Urinary bladder (tissue), 4 donors: ENCODE data around the gene KEL. TPM values are rescaled to one million over a fixed set of nuclear protein-coding genes. Genes with fewer than 3 reads are reported as not detected.

ENCODE experiments used
- DNase-seq: peaks from one replicate; pipeline ENCODE4 v3.0.0-alpha.2; 2015; ENCODE audit errors: extremely low spot score
- H3K27ac ChIP-seq: one replicate; pipeline ENCODE4 v1.5.1; 2013; ENCODE audit warnings: low read depth, mild to moderate bottlenecking, moderate library complexity
- H3K36me3 ChIP-seq: one replicate; pipeline ENCODE4 v1.6.1; 2013; ENCODE audit warnings: mild to moderate bottlenecking, moderate library complexity; ENCODE audit not compliant: insufficient read depth
- H3K4me1 ChIP-seq: one replicate; pipeline ENCODE4 v1.6.1; 2013; ENCODE audit warnings: mild to moderate bottlenecking, moderate library complexity; ENCODE audit not compliant: insufficient read depth
- H3K4me3 ChIP-seq: one replicate; pipeline ENCODE4 v1.5.1; 2013; ENCODE audit warnings: low read depth, low read length
- WGBS: extraction: QIAGEN DNeasy Blood & Tissue Kit; methylation state at CpG from one replicate; pipeline ENCODE4 v1.1.7; 2013; 5-methylcytosine and 5-hydroxymethylcytosine counted together
- polyA plus RNA-seq: library from polyadenylated mRNA; stranded (reverse); fragments of 200-250 nt; gene quantifications from one replicate; pipeline ENCODE4 v1.2.3, GENCODE V29; 2013
- total RNA-seq: library from RNA; depleted of rRNA; stranded (reverse); fragments of >200 nt; gene quantifications from one replicate; pipeline ENCODE4 v1.2.3, GENCODE V29; 2014
- donor health status: healthy with polysubstance abuse.
- donor health status: healthy.

KEL gene
- total RNA-seq = 0.16 TPM
- polyA plus RNA-seq = 0.18 TPM

- H3K4me1 ChIP-seq = no peaks in the 10 kb centered on the region
- no peak within 1 kb of the TSS for H3K4me3 ChIP-seq
- 57% methylated on average over 9 of the region's 9 CpGs for WGBS
- DNase-seq = no peak
- H3K36me3 ChIP-seq = no peaks in the 10 kb centered on the region
- no peak within 1 kb of the TSS for H3K27ac ChIP-seq
Observed at GRCh38 chr7:142961973-142962926, at the start of gene KEL. Gene KEL (minus strand): TSS chr7:142962363. CDS start chr7:142962206, 157 bp downstream.

GRCh38 chr7:143008007-143008901 is 46.1 kb upstream of the KEL start:
- 41% methylated on average over 24 of the region's 24 CpGs for WGBS
- no peak overlapping the region for H3K4me3 ChIP-seq
- H3K4me1 ChIP-seq = no peaks in the 10 kb centered on the region
- no peak overlapping the region for H3K27ac ChIP-seq
- DNase-seq = peak; percentile 17
- no peaks in the 10 kb centered on the region for H3K36me3 ChIP-seq

- Histone ChIP-seq H3K4me1 (no peaks in the 10 kb centered on the region), H3K4me3 (no peak overlapping the region), H3K27ac (no peak overlapping the region), H3K36me3 (no peaks in the 10 kb centered on the region)
- no peak for DNase-seq
- 75% methylated on average over 6 of the region's 6 CpGs for WGBS
Observed at GRCh38 chr7:143005632-143006260, 43.6 kb upstream of the KEL start.

- no peak overlapping the region for H3K27ac ChIP-seq
Observed at GRCh38 chr7:143003393-143004051, 41.4 kb upstream of the KEL start.

GRCh38 chr7:143002898-143003297 is 40.7 kb upstream of the KEL start:
- WGBS = 87% methylated on average over 5 of the region's 5 CpGs
- H3K4me3 ChIP-seq = no peak overlapping the region
- H3K36me3 ChIP-seq = no peaks in the 10 kb centered on the region
- H3K27ac ChIP-seq = no peak overlapping the region
- DNase-seq = no peak
- H3K4me1 ChIP-seq = no peaks in the 10 kb centered on the region

More at GRCh38 chr7:143003393-143004051, 41.4 kb upstream of the KEL start:
- no peak overlapping the region for H3K4me3 ChIP-seq
- H3K36me3 ChIP-seq = no peaks in the 10 kb centered on the region
- no peaks in the 10 kb centered on the region for H3K4me1 ChIP-seq
- DNase-seq = peak; percentile 10
- 28% methylated on average over 6 of the region's 6 CpGs for WGBS

- WGBS = 55% methylated on average over 3 of the region's 3 CpGs
- no peaks in the 10 kb centered on the region for H3K36me3 ChIP-seq
- H3K27ac ChIP-seq = no peak overlapping the region
Observed at GRCh38 chr7:143002106-143002505, 39.9 kb upstream of the KEL start.

GRCh38 chr7:143000648-143001047 is 38.5 kb upstream of the KEL start:
- no peak overlapping the region for H3K27ac ChIP-seq
- no peak overlapping the region for H3K4me3 ChIP-seq
- H3K4me1 ChIP-seq = no peaks in the 10 kb centered on the region
- WGBS = 88% methylated on average over 2 of the region's 2 CpGs
- DNase-seq = no peak
- no peaks in the 10 kb centered on the region for H3K36me3 ChIP-seq

More at GRCh38 chr7:143002106-143002505, 39.9 kb upstream of the KEL start:
- Histone ChIP-seq H3K4me1 (no peaks in the 10 kb centered on the region), H3K4me3 (no peak overlapping the region)
- DNase-seq = no peak

GRCh38 chr7:142999793-143000192 is 37.6 kb upstream of the KEL start:
- Histone ChIP-seq H3K4me1 (no peaks in the 10 kb centered on the region), H3K36me3 (no peaks in the 10 kb centered on the region), H3K27ac (no peak overlapping the region), H3K4me3 (no peak overlapping the region)
- DNase-seq = no peak

GRCh38 chr7:142998966-142999365 is 36.8 kb upstream of the KEL start:
- no peaks in the 10 kb centered on the region for H3K36me3 ChIP-seq
- H3K27ac ChIP-seq = no peak overlapping the region
- H3K4me1 ChIP-seq = no peaks in the 10 kb centered on the region
- WGBS = 89% methylated on average over 6 of the region's 6 CpGs
- no peak overlapping the region for H3K4me3 ChIP-seq
- DNase-seq = no peak

GRCh38 chr7:142997456-142997989 is 35.4 kb upstream of the KEL start:
- no peaks in the 10 kb centered on the region for H3K4me1 ChIP-seq
- H3K4me3 ChIP-seq = no peak overlapping the region
- 66% methylated on average over 4 of the region's 4 CpGs for WGBS
- no peak overlapping the region for H3K27ac ChIP-seq
- DNase-seq = no peak
- no peaks in the 10 kb centered on the region for H3K36me3 ChIP-seq

- no peaks in the 10 kb centered on the region for H3K36me3 ChIP-seq
- H3K4me1 ChIP-seq = no peaks in the 10 kb centered on the region
- no peak overlapping the region for H3K27ac ChIP-seq
- H3K4me3 ChIP-seq = no peak overlapping the region
- no peak for DNase-seq
- 44% methylated on average over 3 of the region's 3 CpGs for WGBS
Observed at GRCh38 chr7:142992427-142992826, 30.3 kb upstream of the KEL start.

- no peaks in the 10 kb centered on the region for H3K4me1 ChIP-seq
- H3K4me3 ChIP-seq = no peak overlapping the region
- WGBS = 100% methylated on average over 1 of the region's 1 CpG
- no peak for DNase-seq
- H3K36me3 ChIP-seq = no peaks in the 10 kb centered on the region
- H3K27ac ChIP-seq = no peak overlapping the region
Observed at GRCh38 chr7:142984297-142984696, 22.1 kb upstream of the KEL start.

GRCh38 chr7:142983825-142984224 is 21.7 kb upstream of the KEL start:
- DNase-seq = no peak
- Histone ChIP-seq H3K4me1 (no peaks in the 10 kb centered on the region), H3K36me3 (no peaks in the 10 kb centered on the region), H3K4me3 (no peak overlapping the region), H3K27ac (no peak overlapping the region)
- WGBS = 87% methylated on average over 1 of the region's 1 CpG
